HEK293T (cell line): ENCODE data around the gene AFF4.

Source experiments
- ARNT ChIP-seq: fragments of 450-650 bp; IDR thresholded peaks from 2 replicates; pipeline ENCODE4 v1.6.1; 2017; ENCODE audit warnings: mild to moderate bottlenecking
- BHLHE40 ChIP-seq: fragments of 450-650 bp; IDR thresholded peaks from 2 replicates; pipeline ENCODE4 v1.6.1; 2016; ENCODE audit warnings: mild to moderate bottlenecking, moderate library complexity, borderline replicate concordance
- ELF4 ChIP-seq: fragments of 450-650 bp; IDR thresholded peaks from 2 replicates; pipeline ENCODE4 v1.6.1; 2017; ENCODE audit warnings: antibody characterized with exemption
- FOXA1 ChIP-seq: fragments of 450-650 bp; IDR thresholded peaks from 2 replicates; pipeline ENCODE4 v1.6.1; 2016; ENCODE audit warnings: mild to moderate bottlenecking
- FOXK2 ChIP-seq: fragments of 450-650 bp; IDR thresholded peaks from 2 replicates; pipeline ENCODE4 v1.6.1; 2016; ENCODE audit warnings: mild to moderate bottlenecking
- FOXM1 ChIP-seq: fragments of 450-650 bp; IDR thresholded peaks from 2 replicates; pipeline ENCODE4 v1.6.1; 2017; ENCODE audit warnings: mild to moderate bottlenecking, borderline replicate concordance
- HDGF ChIP-seq: fragments of 450-650 bp; IDR thresholded peaks from 2 replicates; pipeline ENCODE4 v1.6.1; 2017; ENCODE audit warnings: antibody characterized with exemption, borderline replicate concordance
- PKNOX1 ChIP-seq: fragments of 450-650 bp; IDR thresholded peaks from 2 replicates; pipeline ENCODE4 v1.6.1; 2016
- SP1 ChIP-seq: fragments of 450-650 bp; IDR thresholded peaks from 2 replicates; pipeline ENCODE4 v1.6.1; 2017
- SUZ12 ChIP-seq: fragments of 450-650 bp; IDR thresholded peaks from 2 replicates; pipeline ENCODE4 v1.6.1; 2016; ENCODE audit warnings: mild to moderate bottlenecking
- TARDBP ChIP-seq: fragments of 450-650 bp; IDR thresholded peaks from 2 replicates; pipeline ENCODE4 v1.6.1; 2016
- ZNF384 ChIP-seq: fragments of 450-650 bp; IDR thresholded peaks from 2 replicates; pipeline ENCODE4 v1.6.1; 2016

- TF ChIP-seq FOXK2: no peak
- TF ChIP-seq ELF4: no peak
- no peak for TF ChIP-seq SUZ12
- TF ChIP-seq FOXM1: no peak
- no peak for TF ChIP-seq BHLHE40
- no peak for TF ChIP-seq FOXA1
- no peak for TF ChIP-seq PKNOX1
- no peak for TF ChIP-seq SP1
- no peak for TF ChIP-seq TARDBP
- no peak for TF ChIP-seq HDGF
- no peak for TF ChIP-seq ZNF384
- TF ChIP-seq ARNT: no peak
Measured at GRCh38 chr5:132949136-132949535, 14.3 kb downstream of the AFF4 start.
